LoVo (cell line): ENCODE data around the gene SPG7.
"Not testable (repeated sequence)": the region's sequence is repeated elsewhere in the genome, so short reads cannot be mapped to it uniquely, and the experiment has no call there.

Experiments used
- DNase-seq: peaks from one replicate; pipeline ENCODE4 v3.0.0-alpha.2; 2016; ENCODE audit warnings: low spot score

Gene SPG7

DNA sequence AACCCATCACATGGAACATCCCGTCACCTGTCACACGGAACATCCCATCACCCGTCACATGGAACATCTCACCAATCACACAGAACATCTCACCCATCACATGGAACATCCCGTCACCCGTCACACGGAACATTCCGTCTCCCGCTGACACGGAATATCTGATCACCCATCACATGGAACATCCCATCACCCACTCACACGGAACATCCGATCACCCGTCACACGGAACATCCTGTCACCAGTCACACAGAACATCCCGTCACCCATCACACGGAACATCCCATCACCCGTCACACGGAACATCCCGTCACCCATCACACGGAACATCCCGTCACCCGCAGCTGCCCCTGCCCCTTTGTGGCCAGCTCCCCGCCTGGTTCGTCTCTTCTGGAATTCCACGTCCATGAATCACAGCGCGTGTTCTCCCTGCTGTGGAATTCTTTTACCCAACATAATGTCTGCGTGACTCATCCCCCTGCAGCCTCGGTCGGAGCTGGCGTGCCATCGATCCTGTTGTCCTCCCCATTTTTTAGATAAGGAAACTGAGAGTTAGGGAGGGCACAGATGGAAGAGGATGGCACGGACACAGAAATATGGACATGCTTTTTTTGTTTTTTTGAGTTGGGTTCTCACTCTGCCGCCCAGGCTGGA, 73.0 kb downstream of the SPG7 start:
- no peak for DNase-seq

DNA sequence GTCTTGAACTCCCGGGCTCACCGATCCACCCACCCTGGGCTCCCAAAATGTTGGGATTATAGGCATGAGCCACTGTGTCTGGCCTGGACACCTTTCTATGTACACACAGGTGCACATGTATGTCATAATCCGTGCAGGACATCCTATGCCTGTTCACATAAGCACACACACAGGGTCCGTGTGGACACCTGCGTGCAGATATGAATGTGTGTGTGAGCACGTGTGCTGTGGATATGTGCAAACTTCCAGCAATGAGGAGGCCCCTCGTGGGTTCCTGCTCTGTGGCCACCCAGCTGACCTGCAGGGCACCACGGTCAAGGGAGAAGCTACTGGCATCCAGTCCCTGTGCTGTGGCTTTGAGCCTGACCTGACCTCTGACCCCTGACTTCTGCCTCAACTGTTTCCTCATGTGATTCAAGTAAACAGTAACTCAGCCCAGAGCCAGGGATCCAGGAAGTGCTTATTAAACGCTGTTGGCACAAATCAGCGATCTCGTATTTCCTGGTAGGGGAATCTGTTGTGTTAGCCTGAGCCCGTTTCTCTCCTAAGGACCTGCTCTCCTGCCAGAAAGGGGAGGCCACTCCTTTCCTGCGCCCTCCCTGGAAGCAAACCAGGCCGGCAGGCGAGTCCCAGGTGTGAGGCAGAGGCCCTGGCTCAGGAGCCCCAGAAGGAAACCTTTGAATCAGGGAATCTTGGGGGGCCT, 73.8 kb downstream of the SPG7 start:
- no peak for DNase-seq

DNA sequence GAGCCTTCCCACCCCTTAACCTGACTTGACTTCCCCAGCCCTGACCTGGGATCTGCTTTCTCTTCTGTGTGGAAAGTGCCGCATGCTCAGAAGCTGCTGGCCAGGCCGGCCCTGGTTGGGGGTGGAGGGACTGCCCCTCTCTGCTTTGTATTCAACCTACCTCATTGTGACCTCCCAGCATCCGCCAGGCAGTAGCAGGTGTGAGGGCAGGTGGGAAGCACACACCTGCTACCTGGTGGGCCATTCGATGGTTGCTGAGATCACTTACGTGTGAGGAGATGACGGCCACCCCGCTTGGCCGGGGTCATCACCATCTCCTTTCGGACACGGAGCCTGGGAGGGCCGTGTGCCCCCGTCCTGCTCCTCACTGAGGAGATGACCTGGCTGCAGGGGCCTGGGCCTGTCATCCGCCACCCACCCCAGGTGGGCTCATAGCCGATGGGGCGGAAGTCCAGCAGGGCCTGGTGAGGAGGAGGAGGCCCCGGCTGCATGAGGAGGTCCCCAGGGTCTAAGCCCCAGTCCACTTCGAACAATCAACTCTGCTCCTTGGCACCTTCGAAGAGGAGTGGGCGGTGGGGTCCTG, 74.5 kb downstream of the SPG7 start:
- no peak for DNase-seq

DNA sequence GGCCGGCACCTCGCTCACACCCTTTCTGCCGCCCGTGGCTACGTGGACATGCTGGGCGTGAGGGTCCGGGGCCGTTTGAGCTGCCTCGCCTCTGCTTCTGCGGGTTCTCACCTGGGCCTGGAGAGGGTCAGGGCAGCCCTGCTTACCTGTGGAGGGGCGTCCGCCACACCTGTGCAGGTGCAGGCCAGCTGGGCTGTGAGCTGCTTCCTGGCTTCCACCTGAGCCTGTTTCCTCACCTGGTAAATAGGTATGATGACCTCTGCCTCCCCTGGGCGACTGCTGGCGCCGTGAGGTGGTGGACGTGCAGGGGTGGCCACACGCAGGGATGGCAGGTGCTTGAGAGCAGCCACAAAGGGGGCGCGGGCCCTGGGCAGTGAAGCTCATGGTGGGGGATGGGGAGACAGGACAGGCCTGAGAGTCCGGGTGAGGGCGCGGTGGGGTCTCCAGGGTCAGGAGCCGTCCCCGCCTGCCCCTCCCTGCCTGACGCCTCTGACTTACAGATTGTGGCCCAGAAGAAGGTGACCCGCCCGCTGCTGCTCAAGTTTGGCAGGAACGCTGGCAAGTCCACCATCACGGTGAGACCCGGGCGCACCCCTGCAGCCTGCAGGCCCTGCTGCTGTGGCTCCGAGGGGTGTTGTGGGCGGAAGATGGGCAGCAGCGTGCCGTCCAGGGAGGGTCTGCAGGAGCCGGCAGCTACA, 75.1 kb downstream of the SPG7 start:
- DNase-seq = no peak

DNA sequence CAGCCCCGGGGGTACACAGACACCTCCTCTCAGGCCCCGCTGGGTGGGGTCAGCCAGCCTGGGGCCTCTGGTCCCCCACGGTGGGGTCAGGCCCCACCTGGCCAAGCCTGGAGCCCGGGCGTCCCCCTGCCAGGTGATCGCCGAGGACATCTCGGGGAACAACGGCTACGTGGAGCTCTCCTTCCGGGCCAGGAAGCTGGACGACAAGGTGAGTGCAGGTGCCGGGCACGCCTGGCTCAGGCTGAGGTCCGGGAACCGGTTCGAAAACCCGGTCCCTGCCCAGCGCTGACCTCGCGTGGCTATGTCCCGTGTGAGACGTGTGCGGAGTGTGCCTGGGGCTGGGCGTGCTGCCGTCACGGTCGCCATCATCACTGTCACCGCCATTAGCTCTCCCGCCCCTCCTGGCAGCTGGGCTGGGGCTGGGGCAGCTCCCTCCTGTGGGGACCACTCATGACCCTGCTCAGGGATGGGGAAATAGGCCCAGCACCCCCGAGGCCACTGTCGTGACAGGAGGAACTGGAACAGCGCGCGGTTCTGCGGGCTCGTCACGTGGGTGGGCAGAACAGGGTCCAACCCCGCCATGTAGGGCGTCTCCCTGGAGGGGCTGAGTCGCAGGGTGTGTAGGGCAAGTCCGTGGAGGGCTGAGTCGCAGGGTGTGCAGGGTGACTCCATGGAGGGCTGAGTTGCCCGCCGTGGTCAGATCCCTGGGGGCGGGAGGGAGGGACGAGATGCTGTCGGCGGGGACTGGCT, 75.9 kb downstream of the SPG7 start:
- DNase-seq = no peak

DNA sequence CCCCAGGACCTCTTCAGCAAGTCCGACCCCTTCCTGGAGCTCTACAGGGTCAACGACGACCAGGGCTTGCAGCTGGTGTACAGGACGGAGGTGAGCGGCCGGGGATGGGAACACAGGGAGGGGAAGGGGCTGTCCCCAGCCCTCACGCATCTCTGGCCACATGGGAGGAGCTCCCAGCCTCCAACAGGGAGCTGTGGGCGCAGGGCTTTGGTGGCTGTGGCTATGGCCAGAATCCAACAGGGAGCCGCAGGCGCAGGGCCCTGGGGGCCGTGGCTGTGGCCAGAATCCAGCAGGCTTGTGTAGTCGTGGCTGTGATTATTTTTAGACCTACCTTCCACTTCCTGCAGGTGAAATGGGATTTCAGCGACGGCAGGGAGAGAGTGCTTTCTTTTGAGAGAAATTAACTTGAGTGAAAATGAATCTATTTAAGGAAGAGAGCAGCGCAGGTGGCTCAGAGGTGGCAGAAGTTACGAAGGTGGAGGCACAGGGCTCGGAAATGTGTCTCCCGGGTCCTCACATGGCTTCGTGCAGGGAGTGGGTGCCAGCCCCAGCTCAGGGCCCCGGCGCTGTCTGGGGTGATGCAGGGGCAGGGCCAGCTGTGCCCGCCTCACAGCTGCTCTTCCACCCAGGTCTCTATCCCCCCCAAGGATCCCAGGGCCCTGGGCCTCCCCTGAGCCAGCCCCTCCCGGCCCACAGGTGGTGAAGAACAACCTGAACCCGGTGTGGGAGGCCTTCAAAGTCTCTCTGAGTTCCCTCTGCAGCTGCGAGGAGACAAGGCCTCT, 76.8 kb downstream of the SPG7 start:
- no peak for DNase-seq

DNA sequence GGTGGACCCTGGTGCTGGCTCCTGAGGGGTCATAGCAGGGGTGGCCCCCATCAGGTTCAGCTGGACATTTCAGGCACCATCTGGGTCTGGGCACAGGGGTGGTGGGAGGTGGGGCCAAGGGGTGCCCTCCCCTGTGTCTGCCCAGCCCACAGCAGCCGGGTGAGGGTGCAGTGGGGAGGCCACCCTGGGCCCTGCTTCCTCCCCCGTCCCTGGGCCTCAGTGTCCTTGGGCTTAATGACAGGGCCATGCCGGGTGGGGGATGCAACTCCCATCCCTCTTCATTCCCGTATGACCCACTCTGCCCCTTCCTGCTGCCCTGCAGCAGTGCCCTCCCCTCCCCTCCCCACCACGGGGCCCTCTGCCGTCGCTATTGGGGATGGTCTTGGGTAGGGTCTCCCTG, 78.0 kb downstream of the SPG7 start:
- no peak for DNase-seq

DNA sequence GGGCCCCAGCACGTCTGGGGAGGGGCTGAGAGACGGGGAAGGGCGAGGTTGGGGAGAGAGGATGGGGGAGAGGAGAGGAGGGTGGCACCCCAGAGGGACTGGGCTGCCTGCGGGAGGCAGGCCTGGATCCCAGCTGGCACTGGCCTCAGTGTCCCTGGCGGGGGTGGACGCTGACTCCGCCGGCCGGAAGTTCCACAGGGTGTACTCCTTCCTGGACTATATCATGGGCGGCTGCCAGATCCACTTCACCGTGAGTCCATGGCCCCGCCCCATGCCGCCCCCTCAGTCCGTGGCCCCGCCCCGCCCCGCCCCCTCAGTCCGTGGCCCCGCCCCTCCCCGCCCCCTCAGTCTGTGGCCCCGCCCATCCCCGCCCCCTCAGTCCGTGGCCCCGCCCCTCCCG, 78.7 kb downstream of the SPG7 start:
- DNase-seq = no peak

DNA sequence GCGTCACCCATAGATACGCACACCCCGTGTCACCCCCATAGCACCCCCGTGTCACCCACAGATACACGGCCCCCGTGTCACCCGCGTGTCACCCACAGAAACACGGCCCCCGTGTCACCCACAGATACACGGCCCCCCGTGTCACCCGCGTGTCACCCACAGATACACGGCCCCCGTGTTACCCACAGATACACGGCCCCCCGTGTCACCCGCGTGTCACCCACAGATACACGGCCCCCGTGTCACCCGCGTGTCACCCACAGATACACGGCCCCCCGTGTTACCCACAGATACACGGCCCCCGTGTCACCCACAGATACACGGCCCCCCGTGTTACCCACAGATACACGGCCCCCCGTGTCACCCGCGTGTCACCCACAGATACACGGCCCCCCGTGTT, 79.5 kb downstream of the SPG7 start:
- not testable (repeated sequence) for DNase-seq

DNA sequence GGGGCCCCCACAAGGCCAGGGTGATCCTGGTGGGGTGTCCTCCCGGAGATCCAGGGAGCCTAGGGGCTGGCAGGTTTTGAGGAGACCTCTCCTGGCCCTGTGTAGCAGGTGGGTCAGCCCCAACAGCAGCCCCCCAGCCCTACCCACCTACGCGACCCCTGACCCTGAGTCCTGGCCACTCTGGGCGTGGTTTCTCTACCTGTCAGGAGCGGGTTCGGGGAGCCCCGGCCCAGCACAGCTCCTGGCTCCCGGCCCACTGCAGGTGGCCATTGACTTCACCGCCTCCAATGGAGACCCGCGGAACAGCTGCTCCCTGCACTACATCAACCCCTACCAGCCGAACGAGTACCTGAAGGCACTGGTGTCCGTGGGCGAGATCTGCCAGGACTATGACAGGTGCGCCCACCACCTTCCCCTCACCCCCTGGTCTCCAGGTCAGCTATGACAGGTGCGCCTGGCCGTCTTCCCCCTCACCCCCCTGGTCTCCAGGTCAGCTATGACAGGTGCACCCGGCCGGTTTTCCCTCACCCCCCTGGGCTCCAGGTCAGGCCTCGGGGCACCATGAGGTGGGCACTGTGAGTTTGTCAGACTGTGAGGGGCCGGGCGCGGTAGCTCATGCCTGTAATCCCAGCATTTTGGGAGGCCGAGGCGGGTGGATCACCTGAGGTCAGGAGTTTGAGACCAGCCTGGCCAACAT, 80.4 kb downstream of the SPG7 start:
- DNase-seq = no peak

DNA sequence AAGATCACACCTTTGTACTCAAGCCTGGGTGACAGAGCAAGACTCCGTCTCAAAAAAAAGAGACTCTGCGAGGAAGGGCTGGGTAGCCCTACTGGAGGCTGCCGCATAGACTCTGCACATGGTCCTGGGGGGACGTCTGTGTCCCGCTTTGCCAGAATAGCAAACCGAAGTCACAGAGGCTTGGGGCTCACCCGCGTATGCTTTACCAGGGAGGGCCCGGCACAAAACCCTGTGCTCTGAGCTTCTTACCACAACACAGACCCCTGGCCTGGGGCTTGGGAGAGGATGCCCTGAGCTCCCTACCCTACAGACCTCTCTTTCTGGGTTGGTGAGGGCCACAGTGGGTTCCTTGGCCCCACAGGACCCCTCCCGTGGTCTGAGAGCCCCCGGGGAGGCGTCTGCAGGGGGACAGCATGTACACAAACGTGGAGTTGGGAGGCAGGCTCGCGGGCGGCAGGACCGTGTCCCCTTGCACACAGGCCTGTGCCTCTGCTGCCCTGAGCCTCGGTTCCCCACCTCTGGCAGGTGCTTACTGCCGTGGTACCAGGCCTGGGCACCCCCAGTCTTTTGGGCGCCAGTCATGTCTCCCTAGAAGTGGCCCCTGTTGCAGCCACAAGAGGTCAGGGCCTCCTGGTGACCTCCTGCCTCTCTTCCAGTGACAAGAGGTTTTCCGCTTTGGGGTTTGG, 81.2 kb downstream of the SPG7 start:
- no peak for DNase-seq

DNA sequence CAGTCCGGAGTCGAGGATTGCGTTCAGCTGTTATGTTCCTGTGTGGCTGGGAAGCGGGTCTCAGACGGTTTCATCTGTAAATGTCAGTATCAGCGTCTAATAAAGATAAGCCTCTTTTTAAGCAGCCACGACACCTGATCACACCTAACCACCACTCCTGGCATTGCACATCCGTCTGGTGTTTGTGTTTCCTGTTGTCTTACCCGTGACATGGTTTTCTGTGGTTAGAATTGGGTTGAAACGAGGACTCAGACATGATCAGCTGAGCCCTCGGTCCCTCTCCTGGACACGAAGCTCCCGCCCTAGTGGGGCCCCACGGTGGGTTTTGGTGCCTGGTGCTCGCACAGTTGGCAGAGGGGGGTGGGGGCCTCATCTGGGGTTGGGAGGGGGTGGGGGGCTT, 85.6 kb downstream of the SPG7 start:
- no peak for DNase-seq

DNA sequence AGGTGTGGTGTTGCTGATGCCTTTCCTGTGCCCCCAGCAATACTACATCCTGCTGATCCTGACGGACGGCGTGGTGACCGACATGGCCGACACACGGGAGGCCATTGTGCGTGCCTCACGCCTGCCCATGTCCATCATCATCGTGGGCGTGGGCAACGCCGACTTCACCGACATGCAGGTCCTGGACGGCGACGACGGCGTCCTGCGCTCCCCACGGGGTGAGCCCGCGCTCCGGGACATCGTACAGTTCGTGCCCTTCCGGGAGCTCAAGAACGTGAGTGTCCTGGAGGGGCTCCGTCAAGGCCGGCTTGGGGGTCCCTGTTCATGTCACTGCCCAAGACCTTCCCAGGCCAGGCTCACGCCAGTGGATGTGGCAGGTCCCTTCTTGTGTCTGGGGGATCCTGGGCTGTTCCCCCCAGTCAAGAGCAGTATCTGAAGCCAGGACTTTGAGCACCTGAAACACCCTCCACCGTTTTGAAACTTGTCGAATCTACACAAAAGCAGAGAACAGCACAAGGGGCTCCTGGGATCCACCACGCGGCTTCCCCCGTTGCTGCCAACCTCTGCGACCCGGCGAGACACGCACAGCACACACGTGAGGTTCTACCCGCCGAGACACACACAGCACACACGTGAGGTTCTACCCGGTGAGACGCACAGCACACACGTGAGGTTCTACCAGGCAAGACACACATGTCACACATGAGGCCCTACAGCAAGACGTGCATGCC, 87.3 kb downstream of the SPG7 start:
- no peak for DNase-seq

DNA sequence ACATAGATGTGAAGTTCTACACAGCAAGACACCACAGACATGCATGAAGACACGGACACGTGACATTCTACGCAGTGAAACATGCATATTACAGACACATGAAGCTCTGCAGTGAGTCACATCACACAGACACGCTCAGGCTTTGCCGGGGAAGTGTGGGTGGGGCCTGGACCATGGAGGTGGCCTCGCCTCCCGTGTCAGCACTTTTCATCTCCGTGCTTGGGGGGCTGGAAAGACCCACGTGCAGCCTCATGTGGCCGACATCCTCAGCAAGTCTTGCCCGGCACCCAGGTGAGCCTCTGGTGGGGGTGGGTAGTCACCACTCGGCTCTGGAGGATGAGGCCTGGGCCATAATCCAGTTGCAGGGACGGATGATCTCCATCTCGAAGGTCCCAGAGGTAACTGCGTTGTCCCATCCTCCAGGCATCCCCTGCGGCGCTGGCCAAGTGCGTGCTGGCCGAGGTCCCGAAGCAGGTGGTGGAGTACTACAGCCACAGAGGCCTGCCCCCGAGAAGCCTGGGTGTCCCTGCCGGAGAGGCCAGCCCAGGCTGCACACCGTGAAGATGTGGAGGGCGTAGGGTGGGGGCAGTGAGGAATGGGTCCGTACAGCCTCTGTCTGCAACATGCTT, 88.0 kb downstream of the SPG7 start:
- no peak for DNase-seq

DNA sequence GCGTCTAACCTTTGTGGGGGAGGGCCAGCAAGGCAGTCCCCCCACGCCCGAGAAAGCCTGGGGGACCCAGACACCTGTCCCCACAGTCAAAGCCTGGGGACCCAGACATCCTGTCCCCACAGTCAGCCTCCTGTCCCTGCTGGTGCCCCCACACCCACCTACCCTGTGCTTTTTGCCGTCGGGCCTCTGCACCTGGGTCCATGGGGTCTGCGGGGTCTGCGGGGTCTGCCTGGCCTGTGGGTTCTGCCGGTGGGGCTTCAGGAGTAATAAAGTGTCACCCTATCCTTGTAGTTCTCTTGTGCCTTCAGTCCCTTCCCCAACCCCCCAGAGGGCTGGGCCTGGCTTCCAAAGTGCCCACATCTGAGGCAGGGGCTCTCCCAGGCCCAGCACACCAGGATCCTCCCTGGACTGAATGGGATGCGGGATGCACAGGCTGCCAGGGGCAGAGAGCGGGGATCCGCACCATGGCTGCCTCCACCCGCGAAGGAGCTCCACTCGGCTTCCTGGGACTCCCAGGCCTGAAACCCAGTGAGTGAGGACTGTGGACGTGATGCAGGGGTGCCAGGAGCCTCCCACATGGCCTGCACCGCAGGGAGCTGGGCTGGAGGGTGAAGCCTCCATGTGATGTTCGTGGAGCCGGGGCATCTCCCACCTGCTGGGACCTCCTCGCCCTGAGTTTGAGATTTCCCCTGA, 88.9 kb downstream of the SPG7 start:
- no peak for DNase-seq

DNA sequence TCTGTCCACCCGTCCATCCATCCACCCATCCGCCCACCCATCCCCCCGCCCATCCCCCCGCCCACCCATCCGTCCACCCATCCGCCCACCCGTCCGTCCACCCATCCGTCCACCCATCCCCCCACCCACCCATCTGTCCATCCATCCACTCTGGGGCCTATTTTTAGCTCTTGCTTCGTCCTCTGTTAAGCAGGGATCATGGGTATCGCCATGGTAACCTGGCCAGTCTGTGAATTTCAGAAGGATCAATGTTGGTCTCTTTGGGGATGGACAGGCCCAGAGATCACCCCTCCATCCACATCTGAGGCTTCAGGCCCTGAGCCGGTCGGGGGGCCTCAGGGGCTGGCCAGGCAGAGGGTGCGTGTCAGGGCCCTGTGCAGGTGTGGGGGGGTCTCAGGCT, 90.0 kb downstream of the SPG7 start:
- no peak for DNase-seq

DNA sequence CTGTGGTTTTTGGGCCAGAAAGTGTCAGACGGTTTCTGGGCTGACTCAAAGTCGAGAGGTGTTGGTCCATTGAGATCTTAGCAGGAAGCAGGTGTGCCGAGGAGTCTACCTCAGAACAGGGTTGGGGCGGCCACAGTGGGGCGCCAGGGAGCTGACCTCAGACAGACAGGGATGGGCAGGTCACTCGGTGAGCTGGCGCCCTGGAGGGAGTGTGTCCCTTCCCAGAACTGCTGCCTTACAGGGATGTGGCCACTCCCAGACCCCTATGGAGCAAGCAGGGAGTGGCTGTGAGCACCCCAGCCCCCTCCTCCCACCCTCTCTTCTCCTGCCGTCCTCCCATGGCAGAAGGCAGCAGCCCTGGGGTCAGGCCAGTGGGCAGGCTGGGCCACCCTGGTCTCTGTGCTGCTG, 91.3 kb downstream of the SPG7 start:
- DNase-seq = peak; percentile 41

DNA sequence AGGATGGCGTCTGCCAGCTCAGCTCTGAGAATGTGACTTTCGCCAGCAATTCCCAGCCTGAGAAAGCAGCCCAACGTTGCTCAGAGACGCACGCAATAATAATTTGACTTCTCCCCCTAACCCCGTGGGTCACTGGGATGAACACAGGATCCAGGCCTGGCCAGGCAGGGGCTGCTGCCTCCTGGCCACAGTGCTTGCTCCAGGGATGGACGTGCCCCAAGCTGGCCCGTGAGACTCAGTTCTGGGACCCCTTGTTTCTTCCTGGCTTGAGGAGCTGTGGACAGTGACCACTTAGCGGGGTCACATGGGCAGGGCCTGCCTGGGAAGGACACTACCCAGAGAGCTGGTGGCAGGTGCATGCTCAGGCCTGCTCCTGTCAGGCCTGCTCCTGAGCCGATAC, 91.7 kb downstream of the SPG7 start:
- DNase-seq = no peak

DNA sequence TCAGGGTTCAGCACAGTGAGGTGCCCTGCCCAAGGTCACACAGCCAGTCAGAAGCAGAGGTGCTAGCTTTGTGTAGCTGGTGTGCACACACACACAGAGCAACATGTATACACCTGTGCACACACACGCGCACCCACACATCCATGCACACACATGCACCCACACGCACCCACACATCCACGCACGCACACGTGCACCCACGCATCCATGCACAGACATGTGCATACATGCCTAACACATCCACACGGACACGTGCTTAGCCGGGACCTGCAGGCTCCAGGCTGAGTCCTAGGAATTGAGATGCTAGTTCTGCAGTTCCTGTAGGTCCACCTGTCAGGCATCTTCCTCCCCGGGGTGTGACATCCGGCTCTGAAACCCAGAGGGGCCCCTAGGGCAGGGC, 92.2 kb downstream of the SPG7 start:
- no peak for DNase-seq
